ENCODE results near the gene CALML5.

The CALML5 gene

DNA sequence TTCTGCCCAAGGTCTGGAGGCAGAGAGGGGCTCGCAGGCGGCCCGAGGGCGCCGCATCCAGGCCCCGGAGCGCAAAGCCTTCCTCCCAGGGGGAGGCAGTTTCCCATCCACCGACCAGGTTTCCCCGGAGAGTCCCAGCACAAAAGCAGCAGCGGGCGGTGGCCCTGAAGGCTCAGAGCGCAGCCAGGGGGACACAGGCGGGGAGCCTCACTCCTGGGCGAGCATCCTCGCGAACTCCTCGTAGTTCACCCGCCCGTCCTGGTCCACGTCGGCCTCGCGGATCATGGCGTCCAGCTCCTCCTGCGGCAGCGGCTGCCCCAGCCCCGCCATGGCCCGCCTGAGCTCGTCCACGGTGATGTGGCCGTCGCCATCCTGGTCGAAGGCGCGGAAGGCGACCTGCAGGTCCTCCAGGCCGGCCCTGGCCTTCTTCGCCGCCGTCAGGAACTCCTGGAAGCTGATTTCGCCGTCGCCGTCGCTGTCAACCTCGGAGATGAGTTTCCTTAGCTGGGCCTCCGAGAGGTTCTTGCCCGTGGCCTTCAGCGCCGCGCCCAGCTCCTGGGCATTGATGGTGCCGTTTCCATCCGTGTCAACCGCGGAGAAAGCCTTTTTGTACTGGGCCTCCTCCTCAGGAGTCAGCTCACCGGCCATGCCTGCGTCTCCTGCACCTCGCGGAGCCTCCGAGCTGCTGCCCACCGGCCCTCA lies 428 bp downstream of the CALML5 start:
- DNase-seq, result no peak

DNA sequence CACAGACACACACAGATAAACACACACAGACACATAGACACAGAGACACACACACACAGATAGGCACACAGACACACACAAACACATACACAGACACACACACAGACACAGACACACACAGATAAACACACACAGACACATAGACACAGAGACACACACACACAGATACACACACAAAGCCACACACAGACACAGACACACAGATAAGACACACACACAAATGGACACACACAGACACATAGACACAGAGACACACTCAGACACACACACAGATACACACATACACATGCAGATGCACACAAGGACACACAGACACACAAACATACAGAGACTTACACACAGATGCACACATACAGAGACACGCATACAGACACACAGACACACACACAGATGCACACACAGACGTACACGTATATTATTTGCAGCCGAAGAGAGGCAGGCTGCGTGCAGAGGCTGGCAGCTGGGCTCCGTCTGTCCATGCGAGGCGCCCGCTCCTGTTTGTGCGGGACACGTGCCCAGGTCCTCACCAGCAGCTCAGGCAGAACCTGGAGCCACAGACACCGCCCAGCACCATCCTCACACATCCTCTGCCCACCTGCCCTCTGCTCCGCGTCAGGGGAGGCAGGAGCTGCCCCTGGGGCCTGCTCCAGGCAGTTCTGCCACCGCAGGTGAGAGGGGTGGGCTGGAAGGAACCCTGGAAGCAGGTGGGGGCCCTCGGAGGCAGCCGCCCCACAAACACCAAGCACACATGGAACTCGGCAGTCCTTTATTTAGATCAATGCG lies 1.2 kb downstream of the CALML5 start:
- DNase-seq, result no peak

DNA sequence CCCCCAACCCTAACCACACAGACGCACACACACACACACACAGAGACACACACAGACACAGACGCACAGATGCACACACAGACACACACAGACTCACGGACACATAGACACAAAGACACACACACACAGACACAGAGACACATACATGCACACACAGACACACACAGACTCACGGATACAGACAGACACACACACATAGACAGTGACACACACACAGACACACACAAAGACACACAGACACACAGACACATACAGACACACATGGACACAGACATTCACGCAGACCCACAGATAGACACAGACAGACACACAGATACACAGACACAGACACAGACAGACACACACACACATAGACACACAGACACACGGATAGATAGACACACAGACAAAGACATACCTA lies 2.1 kb downstream of the CALML5 start:
- no peak for DNase-seq

DNA sequence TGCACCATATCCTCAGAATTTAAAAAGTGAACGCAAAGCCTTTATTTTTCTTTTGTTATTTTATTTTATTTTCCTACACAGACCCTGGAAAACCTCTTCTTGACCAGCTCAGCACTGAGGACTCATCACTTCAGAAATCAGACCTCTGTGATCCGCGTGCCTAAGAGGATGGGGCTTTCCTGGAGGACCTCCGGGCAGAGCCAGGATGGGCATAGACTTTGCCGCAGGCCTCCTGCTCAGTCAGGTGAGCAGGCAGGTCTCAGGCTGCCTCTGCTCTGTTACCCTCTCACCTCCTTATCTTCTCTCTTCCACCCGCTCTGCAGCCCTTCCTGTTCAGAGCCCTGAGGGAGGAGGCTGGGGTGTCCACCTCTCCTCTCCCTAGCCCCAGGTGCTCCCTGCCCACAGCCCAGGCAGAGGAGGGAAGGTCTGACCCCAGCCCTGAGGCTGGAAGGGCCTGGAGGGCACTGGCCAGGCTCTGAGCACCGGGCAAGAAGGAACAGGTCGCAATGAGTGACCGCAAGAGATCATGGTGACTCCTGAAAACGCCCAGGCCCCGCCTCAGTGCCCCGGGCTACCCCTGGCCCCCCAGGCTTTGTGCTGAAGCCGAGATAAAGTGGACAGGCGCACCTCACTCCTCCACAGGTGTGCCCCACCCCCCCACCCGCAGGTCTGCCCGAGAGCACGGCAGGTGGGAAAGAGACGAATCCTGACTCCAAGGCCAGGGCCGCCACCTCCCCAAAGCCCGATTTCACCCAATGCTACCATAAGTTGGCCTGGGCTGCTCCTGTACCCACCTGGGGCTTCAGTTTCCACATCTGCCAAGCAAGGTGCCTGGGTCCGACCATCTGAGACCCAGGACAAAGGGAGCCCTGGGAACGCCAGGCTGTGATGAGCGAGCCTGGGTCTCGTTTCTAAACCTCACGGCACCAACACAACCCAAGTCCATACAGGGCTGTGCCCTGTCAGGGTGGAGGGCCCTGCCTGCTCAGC lies 2.8 kb downstream of the CALML5 start:
- no peak for DNase-seq

DNA sequence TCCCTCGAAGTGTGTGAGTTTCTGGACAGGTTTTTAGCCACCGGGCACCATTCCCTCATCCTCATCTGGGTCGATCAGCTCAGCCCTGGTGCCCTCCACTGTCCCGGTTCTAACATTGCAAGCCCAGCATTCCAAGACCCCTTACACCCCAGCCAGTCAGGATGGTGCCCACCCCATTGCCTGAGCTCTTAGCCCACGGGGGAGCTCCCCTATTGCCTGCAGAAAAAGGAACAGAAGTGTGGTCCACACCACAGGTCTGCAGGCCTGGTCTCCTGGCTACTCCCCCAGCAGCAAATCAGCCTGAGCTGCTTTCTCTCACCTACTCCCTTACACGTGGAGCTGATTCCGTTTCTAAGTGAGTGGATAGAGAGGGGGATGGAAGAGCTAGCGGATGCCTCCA lies 4.8 kb downstream of the CALML5 start:
- DNase-seq, result no peak

DNA sequence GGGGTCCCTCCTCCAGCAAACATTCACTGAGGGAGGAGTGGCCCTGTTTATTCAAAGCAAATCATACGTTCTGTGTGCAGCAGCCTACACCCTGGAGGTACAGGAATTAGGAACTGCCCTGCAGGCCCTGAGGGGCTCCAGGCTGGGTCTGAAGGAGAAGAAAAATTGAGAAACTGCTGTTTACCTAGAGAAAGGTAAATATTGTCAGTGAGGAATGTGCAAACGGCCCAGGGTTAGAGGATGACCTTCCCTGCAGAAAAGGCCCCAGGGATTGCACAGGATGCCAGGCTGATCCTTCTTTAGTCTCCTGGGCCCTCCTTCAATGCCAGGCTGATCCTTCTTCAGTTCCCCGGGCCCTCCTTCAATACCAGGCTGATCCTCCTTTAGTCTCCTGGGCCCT lies 5.7 kb downstream of the CALML5 start:
- no peak for DNase-seq

DNA sequence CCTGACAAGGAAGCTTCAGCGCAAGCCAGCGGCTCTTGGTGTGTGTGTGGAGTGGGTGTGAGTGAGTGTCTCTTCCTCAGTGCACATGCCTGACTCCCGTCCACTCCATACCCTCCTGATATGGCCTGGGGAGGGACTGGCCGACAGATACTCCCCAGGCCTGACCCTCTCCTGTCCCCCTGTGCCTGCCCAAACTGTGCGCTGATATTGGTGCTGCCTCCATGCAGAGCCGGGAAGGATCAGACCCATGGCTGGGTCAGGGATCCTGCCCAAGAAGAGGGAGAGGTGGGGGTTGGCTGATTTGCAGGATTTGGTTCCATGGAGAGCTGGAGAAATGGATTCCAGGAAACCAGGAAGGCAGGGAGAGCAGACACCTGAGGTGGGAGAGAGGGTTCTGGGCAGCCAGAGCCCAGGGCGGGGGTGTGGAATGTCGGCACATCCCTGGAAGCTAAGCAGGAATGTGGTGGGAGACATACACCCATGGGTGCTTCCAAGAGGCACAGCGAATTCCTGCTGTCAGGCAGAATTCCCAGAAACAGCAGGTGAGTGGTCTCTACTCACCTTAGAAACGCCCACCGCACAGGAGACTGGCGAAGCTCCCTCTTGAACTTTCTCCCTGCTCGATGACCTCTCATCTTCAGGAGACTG lies 6.3 kb downstream of the CALML5 start:
- DNase-seq, result no peak

DNA sequence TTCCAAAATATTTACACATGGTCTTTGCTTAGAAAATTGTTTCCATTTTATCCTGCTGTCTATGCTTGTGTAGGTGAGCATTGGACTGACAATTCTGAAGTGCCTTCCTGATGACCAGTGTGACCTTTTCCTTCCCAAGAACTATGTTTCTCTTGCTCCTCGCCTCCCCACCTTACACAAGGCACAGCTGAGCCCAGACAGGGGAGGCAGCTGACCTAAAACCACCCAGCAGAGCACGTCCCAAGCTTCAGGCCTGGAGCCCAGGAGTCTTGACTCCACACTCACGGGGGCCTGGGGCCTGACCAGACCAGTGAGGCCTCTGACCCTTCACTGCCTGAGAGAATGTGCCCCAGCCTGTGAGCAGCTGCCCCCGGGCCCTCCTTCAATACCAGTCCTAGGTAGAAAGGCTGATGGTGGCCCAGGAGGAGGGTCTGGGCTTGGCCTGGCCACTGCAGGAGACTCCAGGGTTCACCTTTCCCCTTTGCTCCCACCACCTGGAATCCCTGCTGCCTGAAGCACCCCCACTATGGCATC lies 7.0 kb downstream of the CALML5 start:
- no peak for DNase-seq

DNA sequence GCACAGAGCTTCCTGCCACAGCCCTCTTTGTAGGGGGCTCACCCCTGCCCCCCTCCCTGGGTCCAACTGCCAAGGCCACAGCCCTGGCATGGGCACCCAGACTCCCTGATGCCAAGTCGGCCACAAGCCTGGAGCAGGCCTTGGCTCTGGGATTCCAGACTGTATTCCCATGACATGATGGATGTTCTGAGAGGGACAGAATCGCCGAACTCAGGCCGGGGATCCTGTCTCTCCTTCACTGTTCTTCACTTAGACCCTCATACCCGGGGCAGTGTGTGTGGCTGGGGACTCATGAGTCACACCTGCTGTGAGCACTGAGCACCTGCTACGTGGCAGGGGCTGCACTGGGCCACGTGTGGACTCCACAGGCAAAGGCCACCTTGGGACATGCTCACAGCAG lies 7.9 kb downstream of the CALML5 start:
- DNase-seq, result no peak

DNA sequence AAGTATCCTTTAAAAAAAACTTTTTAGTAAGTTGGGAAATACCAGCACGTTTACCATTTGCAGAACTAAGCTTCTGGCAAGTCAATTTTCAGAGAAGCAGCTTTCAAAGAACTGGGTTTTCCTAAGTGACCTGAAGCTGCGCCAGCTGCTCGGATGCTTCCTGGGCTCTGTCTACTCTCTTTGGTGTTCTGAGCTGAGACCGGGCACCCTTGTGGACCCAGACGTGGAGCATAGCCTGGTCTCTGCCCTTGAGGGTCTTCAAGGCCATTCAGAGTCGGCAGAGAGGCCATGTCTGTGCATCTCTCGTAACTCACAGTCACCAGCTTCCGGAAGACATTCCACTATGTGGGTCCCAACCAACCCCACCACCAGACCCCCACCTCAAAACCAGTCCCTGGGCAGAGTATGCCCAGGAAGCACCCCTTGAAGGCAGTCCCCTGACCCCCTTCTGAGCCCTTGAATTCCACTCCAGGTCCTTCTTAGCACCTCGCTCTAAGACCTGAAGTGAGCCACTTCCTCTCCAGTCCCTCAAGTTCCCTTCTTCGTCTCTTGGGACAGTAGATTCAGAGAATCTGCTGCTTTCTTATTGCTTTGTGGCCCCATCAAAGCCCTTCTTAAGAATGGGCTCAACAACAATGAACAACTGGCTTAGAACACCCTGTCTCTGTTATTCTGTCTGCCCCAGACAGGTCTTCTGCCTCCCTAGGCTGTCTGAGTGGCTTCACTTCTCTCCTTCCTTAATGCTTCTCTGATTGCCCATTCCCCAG lies 8.5 kb downstream of the CALML5 start:
- DNase-seq, result no peak

DNA sequence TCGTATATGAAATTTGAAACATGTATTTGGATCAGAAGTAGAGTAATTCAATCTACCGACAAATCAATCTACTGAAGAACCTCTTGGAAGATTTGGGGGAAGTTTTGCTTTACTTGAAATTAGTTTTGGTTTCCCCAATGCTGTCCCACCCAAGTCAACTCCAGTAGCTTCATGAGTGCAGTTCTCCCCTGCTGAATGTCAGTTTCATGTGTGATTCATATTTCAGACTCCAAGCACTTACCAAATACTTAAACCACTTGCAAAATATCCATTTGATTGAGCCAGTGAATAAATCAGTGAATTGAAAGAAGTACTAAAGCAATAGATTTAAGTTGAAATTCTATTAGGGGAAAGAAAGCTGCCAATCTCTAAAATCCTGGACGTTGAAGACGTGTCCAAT lies 9.3 kb downstream of the CALML5 start:
- no peak for DNase-seq

DNA sequence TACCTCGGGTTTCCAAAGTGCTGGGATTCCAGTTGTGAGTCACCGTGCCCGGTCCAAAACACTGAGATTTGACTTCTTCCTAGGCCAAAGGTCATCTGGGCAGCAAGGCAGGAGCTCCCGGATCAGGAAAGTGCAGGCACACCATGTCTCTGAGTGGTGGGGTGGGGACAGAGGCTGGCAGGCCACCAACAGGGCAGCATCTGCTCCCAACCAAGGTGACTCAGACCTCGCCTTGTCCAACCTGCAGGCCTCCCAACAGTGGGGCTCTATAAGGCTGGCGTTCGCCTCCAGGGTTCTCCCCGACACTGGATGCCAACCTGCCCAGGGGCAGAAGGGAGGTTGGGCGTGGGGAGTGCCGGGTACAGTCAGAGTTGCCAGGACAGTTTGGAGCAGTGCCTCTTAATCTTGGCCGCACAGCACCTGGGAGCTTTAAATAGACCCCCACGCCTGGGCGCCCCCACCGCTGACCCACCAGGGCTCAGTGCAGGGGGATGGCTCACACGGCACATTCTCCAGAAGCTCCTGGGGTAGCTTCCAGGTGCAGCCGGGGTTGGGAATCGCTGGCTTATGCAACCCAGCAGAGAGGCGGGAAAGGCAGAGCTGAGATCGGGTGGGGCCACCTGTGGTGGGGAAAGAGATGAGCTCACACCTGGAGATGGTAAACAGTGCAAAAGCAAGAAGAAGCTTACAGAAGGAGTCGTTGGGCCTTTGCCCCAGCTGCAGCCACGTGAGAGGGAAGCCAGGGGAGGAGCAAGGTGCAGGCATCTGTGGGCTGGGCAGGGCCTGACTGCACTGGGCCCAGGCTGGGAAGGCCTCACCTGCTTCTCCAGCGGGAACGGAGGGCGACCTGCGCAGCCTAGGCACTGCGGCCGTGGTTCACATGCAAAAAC lies 10.9 kb downstream of the CALML5 start:
- no peak for DNase-seq

DNA sequence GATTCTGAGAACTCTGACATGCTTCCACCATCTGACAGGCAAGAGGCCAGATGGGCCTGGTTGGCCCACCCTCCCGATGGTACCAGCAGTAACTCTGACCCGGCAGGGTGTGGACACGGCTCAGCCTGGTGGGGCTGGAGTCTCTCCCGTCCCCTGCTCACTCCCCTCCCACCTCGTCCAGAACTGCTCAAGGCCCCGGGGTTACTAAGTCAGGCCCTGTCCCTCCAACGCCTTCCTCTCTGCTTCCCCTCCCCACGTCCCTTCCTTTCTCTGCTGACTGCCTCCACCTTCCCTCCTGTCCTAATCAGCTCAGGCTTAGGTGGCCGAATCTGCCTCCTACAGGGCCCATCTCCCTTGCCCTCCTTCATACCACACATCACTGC lies 12.5 kb downstream of the CALML5 start:
- DNase-seq, result no peak

DNA sequence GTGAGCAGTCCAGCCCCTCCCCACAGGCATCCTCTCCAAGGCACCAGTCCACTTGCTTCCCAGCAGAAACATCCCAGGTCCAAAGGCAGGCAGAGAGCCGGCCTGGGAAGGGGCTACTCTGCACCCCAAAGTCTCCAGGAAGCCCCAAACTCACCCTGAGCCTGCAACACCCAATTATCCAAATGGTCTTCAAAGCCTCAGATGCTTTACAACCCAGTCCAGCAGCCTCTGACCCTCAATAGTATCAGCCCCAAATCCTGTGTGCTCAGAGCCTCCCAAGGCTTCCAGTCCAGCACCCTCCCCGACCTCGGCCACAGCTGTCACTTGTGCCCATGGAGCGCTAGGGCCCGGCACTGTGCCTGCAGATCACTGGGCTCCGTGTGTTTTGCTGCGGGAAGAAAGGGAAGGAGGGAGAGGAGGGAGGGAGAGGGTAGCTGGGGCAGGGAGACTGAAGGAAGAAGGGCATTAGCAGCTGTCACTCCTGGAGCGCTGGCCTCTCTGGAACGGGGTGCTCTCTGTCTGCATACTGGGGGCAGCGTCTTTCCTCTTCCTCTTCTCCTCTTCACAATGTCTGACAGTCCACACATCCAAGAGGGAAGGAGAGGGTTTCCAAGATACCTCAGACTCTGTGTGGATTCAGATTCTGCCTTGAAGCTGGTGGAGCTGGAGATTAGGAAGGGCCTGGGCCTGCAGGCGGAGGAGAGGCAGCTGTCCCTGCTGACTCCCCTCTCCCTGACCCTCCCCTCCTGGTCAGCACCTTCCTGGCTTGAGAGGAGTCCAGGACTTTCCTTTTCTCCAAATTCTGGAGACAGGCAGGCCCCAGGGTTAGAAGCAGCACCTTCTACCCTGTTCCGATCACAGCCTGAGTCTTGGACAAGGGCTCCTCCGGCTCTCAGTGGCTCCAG lies 13.2 kb downstream of the CALML5 start:
- DNase-seq, result no peak

DNA sequence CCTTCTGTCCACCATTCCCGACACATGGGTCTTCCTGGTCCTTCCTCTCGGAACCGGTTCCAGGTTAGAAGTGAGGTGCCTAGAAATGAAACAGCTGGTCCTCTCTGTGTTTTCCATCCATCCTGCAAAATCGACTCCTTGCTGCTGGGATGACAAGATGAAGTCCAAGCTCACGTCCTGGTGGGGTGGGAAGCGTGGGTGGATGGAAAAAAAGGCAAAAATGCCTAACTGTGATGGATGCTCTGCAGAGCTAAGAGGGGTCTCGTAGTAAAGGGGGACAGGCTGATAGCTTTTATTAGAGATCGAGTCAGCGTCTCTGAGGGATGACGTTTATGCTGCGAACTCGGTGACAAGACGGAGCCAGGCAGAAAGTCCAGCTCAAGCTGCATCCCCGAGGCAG lies 14.1 kb downstream of the CALML5 start:
- DNase-seq, result no peak

DNA sequence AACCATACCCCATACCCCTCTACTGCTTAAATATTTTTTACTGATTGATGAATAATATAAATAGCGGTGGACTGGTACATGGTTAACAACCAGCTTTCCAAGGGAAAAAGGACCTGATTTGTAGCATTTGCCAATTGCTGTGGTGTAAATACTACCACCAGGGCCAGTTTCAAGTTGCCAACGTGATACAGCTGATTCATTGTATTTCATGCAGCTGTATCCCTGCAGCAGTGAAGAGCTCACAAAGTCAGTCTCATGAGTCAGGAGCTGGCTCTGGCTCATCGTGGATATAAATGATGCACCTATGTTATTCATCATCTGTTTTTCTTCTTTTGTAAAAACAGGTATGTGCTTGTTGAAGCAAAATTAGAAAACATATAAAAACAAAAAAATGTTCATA lies 15.2 kb downstream of the CALML5 start:
- DNase-seq, result no peak

DNA sequence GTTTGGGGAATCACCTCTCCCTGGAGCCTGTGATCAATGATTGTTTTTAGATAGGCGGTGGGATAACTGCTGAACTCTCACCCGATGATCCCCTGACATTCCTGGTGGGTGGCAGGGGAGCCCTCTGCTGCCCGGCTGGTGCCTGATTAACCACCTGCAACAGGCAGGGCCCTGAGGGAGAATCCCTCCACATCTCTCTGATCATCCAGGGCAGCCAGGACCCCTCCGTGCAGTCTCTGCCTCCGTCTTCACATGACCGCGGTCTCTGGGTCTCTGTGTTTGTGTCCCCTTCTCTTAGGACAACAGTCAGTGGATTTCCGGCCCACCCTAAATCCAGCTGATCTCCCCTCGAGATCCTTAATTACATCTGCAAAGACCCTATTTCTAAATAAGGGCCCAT lies 17.4 kb downstream of the CALML5 start:
- no peak for DNase-seq

DNA sequence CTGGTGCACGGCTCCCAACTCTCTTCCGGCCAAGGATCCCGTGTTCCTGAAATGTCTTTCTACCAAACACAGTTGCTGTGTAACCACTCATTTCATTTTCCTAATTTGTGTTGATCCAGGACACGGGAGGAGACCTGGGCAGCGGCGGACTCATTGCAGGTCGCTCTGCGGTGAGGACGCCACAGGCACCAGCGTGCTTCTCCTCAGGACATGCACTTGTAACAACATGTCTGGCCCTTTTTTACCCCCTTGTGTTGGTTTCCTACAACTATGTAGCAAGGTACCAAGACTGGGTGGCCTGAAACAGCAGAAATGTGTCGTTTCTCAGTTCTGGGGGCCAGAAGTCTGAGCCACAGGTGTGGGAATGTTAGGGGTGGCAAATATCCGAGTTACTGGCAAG lies 18.2 kb downstream of the CALML5 start:
- no peak for DNase-seq

DNA sequence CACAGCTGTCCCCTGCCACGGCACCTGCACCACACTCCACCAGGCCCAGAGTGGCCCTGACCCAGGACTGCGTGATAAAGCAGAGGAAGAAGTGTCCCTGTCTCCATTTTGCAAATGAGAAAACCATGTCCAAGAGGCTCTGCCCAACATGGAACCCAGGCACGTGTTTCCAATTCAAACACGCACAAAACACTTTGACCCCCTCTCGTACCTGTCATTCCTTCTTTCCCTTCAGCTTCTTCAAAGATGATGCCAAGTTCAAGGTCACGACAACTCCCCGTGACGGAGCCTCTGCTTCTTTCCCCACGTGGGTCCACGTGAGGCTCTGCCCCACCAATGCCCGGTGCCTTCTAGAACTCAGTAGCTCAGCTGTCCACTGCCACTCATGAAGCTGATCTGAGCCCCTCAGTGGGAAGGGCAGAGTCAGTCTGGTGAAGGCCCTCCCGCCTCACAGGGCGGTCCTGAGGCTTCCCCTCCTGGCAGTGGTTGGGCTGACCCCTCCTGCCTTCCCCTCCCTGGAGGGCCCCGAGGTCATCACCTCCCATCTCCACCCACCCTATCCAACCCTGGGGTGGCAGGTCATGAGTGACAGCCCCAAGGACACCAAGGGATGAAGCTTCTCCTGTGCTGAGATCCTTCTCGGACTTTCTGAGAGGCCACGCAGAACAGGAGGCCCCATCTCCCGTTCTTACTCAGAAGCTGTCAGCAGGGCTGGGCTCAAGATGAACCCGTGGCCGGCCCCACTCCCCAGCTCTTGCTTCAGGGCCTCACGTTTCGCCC lies 19.0 kb downstream of the CALML5 start:
- no peak for DNase-seq
